ENCODE results near the gene KRTAP10-1. TPM values are rescaled to one million over a fixed set of nuclear protein-coding genes. Genes with fewer than 3 reads are reported as not detected.

Gene KRTAP10-1
- total RNA-seq, 2 experiments from 2014 or later = not detected

DNA sequence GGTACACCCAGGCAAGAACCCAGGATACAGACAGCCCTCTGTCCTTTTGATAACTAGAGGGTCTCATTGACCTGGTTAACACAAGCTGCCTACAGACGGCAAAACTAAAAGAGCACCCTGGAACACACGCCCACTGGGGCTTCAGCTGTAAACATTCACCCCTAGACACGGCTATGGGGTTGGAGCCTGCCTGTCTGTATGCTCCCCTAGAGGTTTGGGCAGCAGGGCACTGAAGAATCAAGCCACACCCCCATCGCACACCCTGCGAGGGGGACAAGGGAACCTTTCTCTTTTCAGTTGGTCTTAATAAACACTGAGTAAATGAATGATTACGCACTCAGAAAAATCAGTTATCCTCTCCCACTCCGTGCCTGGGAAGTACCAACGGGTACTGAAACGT, 49.2 kb downstream of the KRTAP10-1 start:
- ChIA-PET POLR2A (no interaction called here), CTCF (interaction anchor here (0.6 to 1.6 kb wide), 2 partner anchors 17 to 20 kb away, joined by 3 read pairs; no protein-coding TSS in a partner anchor)
- intact Hi-C loops (cut with micrococcal nuclease) = no loop called here

GRCh38 chr21:44490405-44490804, 49.6 kb downstream of the KRTAP10-1 start:
- Mint-ChIP-seq H3K36me3 (ENCODE audit: low read depth) (no peaks in the 10 kb centered on the region), H3K27ac (no peak overlapping the region), H3K4me1 (ENCODE audit: low read depth) (peaks cover 4% of the 10 kb centered on the region), H3K4me3 (no peak overlapping the region), H3K9me3 (peaks cover 19% of the 10 kb centered on the region), H3K27me3 (peaks cover 6% of the 10 kb centered on the region)
- ChIA-PET POLR2A (no interaction called here), CTCF (interaction anchor here (0.6 to 1.6 kb wide), 5 partner anchors 17 to 308 kb away, joined by 3 to 4 read pairs (median 3); no protein-coding TSS in a partner anchor)
- TF ChIP-seq CTCF (IDR thresholded peaks at IDR 0.05) = no peak
- no peak for ATAC-seq
- intact Hi-C loops (cut with micrococcal nuclease) = no loop called here
- no peak for DNase-seq

More for the DNA sequence above, 49.2 kb downstream of the KRTAP10-1 start:
- no peak for TF ChIP-seq CTCF (IDR thresholded peaks at IDR 0.05)
- ATAC-seq (no peak), DNase-seq (no peak)
- Mint-ChIP-seq H3K9me3 (peaks cover 19% of the 10 kb centered on the region), H3K36me3 (ENCODE audit: low read depth) (no peaks in the 10 kb centered on the region), H3K27ac (no peak overlapping the region), H3K4me1 (ENCODE audit: low read depth) (peaks cover 4% of the 10 kb centered on the region), H3K4me3 (no peak overlapping the region), H3K27me3 (peaks cover 7% of the 10 kb centered on the region)

- TF ChIP-seq CTCF (IDR thresholded peaks at IDR 0.05) = peak; percentile 39
- ChIA-PET CTCF (interaction anchor here (0.6 to 1.8 kb wide), 6 partner anchors 8 to 309 kb away, joined by 3 to 7 read pairs (median 3); no protein-coding TSS in a partner anchor), POLR2A (no interaction called here)
- H3K27me3 Mint-ChIP-seq = peaks cover 5% of the 10 kb centered on the region
- intact Hi-C loops (cut with micrococcal nuclease) = no loop called here
- ATAC-seq (peak; percentile 31), DNase-seq (peak; percentile 12)
- H3K9me3 Mint-ChIP-seq = peaks cover 19% of the 10 kb centered on the region
- no peak overlapping the region for H3K4me3 Mint-ChIP-seq
- H3K36me3 Mint-ChIP-seq (ENCODE audit: low read depth) = no peaks in the 10 kb centered on the region
- H3K4me1 Mint-ChIP-seq (ENCODE audit: low read depth) = peaks cover 4% of the 10 kb centered on the region
- no peak overlapping the region for H3K27ac Mint-ChIP-seq
Measured at GRCh38 chr21:44489962-44490361, 50.0 kb downstream of the KRTAP10-1 start.

Other genes starting within 250 kb of the KRTAP10-1 start
- gene PFKL, start 240.1 kb downstream of the KRTAP10-1 start, total RNA-seq = 100 to 1,000 TPM; 188 to 200 TPM
- 10 to 100 TPM; 17.2 TPM for gene CFAP410, start 200.8 kb downstream of the KRTAP10-1 start, total RNA-seq
- gene TRPM2, start 186.6 kb downstream of the KRTAP10-1 start, total RNA-seq = 1 to 10 TPM; 2.6 to 3.7 TPM
- gene LRRC3, start 84.7 kb downstream of the KRTAP10-1 start, total RNA-seq = 1 to 10 TPM; 1.8 to 1.9 TPM
- gene KRTAP10-2, start 11.3 kb upstream of the KRTAP10-1 start, total RNA-seq = not detected
- not detected for gene KRTAP10-3, start 18.6 kb upstream of the KRTAP10-1 start, total RNA-seq
- gene KRTAP10-4, start 33.5 kb upstream of the KRTAP10-1 start, total RNA-seq = not detected
- not detected for gene KRTAP10-5, start 40.4 kb upstream of the KRTAP10-1 start, total RNA-seq
- gene KRTAP10-6, start 52.3 kb upstream of the KRTAP10-1 start, total RNA-seq = not detected
- gene KRTAP10-7, start 60.4 kb upstream of the KRTAP10-1 start, total RNA-seq = not detected
- gene KRTAP10-8, start 71.9 kb upstream of the KRTAP10-1 start, total RNA-seq = not detected
- not detected for gene KRTAP10-9, start 86.9 kb upstream of the KRTAP10-1 start, total RNA-seq
- not detected for gene KRTAP10-10, start 97.2 kb upstream of the KRTAP10-1 start, total RNA-seq
- not detected for gene KRTAP10-11, start 106.2 kb upstream of the KRTAP10-1 start, total RNA-seq
- not detected for gene KRTAP12-4, start 114.5 kb upstream of the KRTAP10-1 start, total RNA-seq
- not detected for gene KRTAP12-3, start 117.7 kb upstream of the KRTAP10-1 start, total RNA-seq
- gene KRTAP12-2, start 126.7 kb upstream of the KRTAP10-1 start, total RNA-seq = not detected
- not detected for gene KRTAP12-1, start 142.0 kb upstream of the KRTAP10-1 start, total RNA-seq
- gene KRTAP10-12, start 157.0 kb upstream of the KRTAP10-1 start, total RNA-seq = not detected
- not detected for gene TSPEAR, start 171.4 kb upstream of the KRTAP10-1 start, total RNA-seq